Loucy (cell line): Measurements from ENCODE around the gene LMO4.
A peak's percentile ranks its signal among the peaks of the same experiment; 100 is the strongest.

Experiments used
- H2AFZ ChIP-seq: fragments of 200-600 bp; sonication (generic); 2 replicates; pipeline ENCODE4 v1.6.0; 2016; ENCODE audit warnings: antibody characterized with exemption, mild to moderate bottlenecking, low read length, moderate library complexity
- H3F3A ChIP-seq: fragments of 200-600 bp; 2 replicates; pipeline ENCODE4 v1.6.0; 2016; ENCODE audit warnings: antibody characterized with exemption, low read depth, mild to moderate bottlenecking
- H3K27me3 ChIP-seq: fragments of 200-600 bp; sonication (generic); 2 replicates; pipeline ENCODE4 v1.6.1; 2014; ENCODE audit warnings: low read length, mild to moderate bottlenecking; ENCODE audit not compliant: insufficient read depth, poor library complexity, severe bottlenecking
- H3K36me3 ChIP-seq: fragments of 200-600 bp; sonication (generic); 2 replicates; pipeline ENCODE4 v1.6.1; 2016; ENCODE audit warnings: low read length; ENCODE audit not compliant: insufficient read depth
- H3K4me1 ChIP-seq: fragments of 200-600 bp; sonication (generic); 2 replicates; pipeline ENCODE4 v1.5.1; 2014; ENCODE audit warnings: low read length, mild to moderate bottlenecking; ENCODE audit not compliant: insufficient read depth, poor library complexity, severe bottlenecking
- H3K4me2 ChIP-seq: fragments of 200-600 bp; sonication (generic); 2 replicates; pipeline ENCODE4 v1.6.0; 2014; ENCODE audit warnings: antibody characterized with exemption, low read length, low read depth, mild to moderate bottlenecking; ENCODE audit not compliant: poor library complexity, severe bottlenecking
- H3K4me3 ChIP-seq: fragments of 200-600 bp; sonication (generic); 2 replicates; pipeline ENCODE4 v1.5.1; 2014; ENCODE audit warnings: low read length, mild to moderate bottlenecking, mixed read lengths; ENCODE audit not compliant: poor library complexity, severe bottlenecking
- H3K79me2 ChIP-seq: fragments of 200-600 bp; sonication (generic); 2 replicates; pipeline ENCODE4 v1.6.1; 2014; ENCODE audit warnings: low read length; ENCODE audit not compliant: insufficient read depth
- H3K9ac ChIP-seq: fragments of 200-600 bp; sonication (generic); 2 replicates; pipeline ENCODE4 v1.6.0; 2014; ENCODE audit warnings: mild to moderate bottlenecking, low read depth, low read length, moderate library complexity; ENCODE audit not compliant: poor library complexity, severe bottlenecking
- H3K9me2 ChIP-seq: fragments of 200-600 bp; sonication (generic); replicated peaks from 2 replicates; pipeline ENCODE4 v1.6.1; 2016; ENCODE audit warnings: low read depth, low read length, mixed read lengths
- H3K9me3 ChIP-seq: fragments of 200-600 bp; sonication (generic); 2 replicates; pipeline ENCODE4 v1.6.1; 2014; ENCODE audit warnings: mild to moderate bottlenecking, antibody characterized with exemption, low read length, low read depth; ENCODE audit not compliant: insufficient read depth
- H4K20me1 ChIP-seq: fragments of 200-600 bp; sonication (generic); 2 replicates; pipeline ENCODE4 v1.6.0; 2014; ENCODE audit warnings: antibody characterized with exemption, low read length, mild to moderate bottlenecking; ENCODE audit not compliant: insufficient read depth, poor library complexity, severe bottlenecking
- EZH2phosphoT487 ChIP-seq: fragments of 200-600 bp; IDR thresholded peaks from 2 replicates; pipeline ENCODE4 v1.6.1; 2018; ENCODE audit warnings: antibody characterized with exemption, mild to moderate bottlenecking, moderate library complexity, borderline replicate concordance
- TF ChIP-seq, protein P1 (sequence below): fragments of 200-600 bp; sonication (generic); conservative IDR thresholded peaks from 2 replicates; pipeline ENCODE4 v1.5.1; 2014; ENCODE audit warnings: mild to moderate bottlenecking, antibody characterized with exemption, low read length

LMO4 gene

DNA sequence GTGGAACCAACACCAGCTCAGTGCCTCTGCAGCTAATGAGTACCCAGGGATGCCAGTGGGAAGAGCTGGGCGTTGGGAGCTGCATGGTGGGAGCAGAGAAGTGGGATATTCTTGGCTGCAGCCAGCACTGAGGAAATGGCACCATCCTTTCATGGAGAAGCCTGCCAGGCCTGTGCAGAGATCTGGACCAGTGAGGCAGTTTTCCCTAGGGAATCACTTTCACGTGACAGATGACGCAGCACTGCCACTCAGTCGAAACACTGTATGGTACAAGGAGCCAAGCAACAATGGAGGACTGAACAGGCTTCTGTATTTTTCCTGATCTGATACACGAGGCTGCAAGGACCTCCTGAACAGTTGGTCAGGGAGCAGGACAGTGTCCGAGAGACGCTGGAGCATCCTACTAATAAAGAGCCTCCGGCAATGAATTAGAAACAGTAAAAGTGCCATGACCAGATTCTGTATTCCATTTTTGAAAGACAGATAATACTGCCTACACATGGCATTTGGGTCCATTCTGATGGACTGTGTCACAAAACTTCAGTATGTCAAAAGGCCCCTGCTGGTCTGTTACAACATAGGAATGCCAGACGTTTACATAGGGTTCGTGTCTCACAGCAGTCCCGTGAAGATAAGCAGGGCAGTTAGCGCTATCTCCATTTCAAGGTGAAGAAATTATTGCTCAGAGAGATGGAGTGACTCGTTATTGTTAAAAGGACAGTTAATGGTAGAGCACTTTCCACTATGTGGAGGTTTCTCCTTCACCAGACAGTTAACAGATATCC is 44.0 kb upstream of the LMO4 start:
- H3K9me2 ChIP-seq = no peaks in the 10 kb centered on the region
- H3K4me2 ChIP-seq = no peak overlapping the region

DNA sequence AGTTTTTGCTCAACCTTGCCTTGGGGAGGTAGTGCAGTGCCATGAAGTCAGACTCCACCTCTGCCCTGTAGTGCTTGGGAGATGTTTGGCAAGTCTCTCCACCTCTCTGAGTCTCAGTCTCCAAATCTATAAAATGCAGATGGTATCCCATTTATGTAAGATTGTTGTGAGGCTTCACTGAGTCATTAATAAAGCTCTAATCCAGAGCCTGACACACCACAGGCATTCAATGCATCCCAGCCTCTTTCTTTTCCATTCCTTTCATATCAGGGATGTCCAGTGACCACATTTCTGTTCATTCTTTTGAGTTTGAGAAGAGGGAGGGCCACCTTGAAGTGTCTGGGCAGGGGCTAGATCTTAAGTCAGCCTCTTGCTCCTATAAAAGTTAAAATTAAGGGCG is 37.6 kb upstream of the LMO4 start:
- Histone ChIP-seq H2AFZ (no peak overlapping the region), H3K9me2 (no peaks in the 10 kb centered on the region), H3K36me3 (no peaks in the 10 kb centered on the region), H3K79me2 (no peaks in the 10 kb centered on the region), H3K9ac (no peak overlapping the region), H3K4me2 (no peak overlapping the region), H4K20me1 (no peaks in the 10 kb centered on the region), H3K27me3 (no peaks in the 10 kb centered on the region), H3F3A (no peaks in the 10 kb centered on the region), H3K4me3 (no peak overlapping the region), H3K4me1 (no peaks in the 10 kb centered on the region), H3K9me3 (no peaks in the 10 kb centered on the region)
- TF ChIP-seq, protein P1, sequence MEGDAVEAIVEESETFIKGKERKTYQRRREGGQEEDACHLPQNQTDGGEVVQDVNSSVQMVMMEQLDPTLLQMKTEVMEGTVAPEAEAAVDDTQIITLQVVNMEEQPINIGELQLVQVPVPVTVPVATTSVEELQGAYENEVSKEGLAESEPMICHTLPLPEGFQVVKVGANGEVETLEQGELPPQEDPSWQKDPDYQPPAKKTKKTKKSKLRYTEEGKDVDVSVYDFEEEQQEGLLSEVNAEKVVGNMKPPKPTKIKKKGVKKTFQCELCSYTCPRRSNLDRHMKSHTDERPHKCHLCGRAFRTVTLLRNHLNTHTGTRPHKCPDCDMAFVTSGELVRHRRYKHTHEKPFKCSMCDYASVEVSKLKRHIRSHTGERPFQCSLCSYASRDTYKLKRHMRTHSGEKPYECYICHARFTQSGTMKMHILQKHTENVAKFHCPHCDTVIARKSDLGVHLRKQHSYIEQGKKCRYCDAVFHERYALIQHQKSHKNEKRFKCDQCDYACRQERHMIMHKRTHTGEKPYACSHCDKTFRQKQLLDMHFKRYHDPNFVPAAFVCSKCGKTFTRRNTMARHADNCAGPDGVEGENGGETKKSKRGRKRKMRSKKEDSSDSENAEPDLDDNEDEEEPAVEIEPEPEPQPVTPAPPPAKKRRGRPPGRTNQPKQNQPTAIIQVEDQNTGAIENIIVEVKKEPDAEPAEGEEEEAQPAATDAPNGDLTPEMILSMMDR = no peak
- no peak for TF ChIP-seq EZH2phosphoT487

More for the DNA sequence above, 44.0 kb upstream of the LMO4 start:
- Histone ChIP-seq H3K79me2 (no peaks in the 10 kb centered on the region), H4K20me1 (no peaks in the 10 kb centered on the region), H3K36me3 (no peaks in the 10 kb centered on the region), H3K9me3 (no peaks in the 10 kb centered on the region), H3K9ac (no peak overlapping the region), H2AFZ (no peak overlapping the region), H3K4me1 (no peaks in the 10 kb centered on the region), H3K4me3 (no peak overlapping the region), H3K27me3 (no peaks in the 10 kb centered on the region), H3F3A (no peaks in the 10 kb centered on the region)
- TF ChIP-seq, protein P1 = no peak
- no peak for TF ChIP-seq EZH2phosphoT487

DNA sequence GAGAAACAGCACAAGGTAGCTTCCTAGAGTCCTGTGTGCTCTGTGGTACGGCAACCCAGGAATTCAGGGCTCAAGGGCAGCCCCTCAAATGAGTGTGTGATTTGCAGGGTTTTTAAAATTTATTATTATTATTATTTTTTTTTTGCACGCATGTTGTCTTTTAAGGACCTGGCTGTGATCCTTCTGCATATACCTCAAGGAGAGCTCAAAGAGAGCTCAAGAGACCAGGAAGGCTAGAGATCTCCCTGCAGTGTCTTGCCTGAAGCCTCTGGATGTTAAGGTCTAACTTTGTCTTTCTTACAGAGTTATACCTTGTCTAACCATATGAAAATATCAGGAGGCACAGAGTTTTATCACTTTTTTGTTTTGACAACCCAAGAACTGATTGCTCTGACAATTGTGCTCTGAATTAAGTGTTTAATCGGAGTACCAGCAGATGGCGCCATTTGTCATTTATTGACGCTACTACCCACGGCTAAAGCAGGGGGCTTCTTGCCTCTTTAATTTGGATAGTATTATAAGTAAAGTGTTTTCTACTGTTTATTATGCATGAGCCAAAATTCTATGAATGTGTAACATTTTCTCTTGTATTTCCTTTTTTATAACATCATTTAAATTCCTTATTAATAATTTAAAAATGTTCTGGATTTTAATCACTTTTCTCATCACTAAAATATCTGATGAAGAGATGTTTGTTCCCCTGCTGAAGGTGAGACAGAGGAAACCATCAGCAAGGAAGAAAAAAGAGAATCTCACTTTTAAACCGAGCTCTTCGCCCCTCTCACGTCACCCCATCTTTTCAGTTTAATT is 35.8 kb upstream of the LMO4 start:
- Histone ChIP-seq H3K27me3 (no peaks in the 10 kb centered on the region), H4K20me1 (no peaks in the 10 kb centered on the region), H3K9me2 (no peaks in the 10 kb centered on the region), H2AFZ (no peak overlapping the region), H3K36me3 (no peaks in the 10 kb centered on the region), H3K9ac (no peak overlapping the region), H3K4me3 (no peak overlapping the region), H3K4me1 (no peaks in the 10 kb centered on the region), H3F3A (no peaks in the 10 kb centered on the region), H3K9me3 (no peaks in the 10 kb centered on the region), H3K79me2 (no peaks in the 10 kb centered on the region), H3K4me2 (no peak overlapping the region)
- no peak for TF ChIP-seq EZH2phosphoT487
- TF ChIP-seq, protein P1 = peak; percentile 88
